Adrenal gland (tissue), 5 donors: ENCODE measurements around the gene CGRRF1.

Source experiments
- CTCF ChIP-seq, 6 experiments: fragments of 450-650 bp in 4 of 6; fragments of 200-600 bp in 2 of 6; sonication (generic) in 1 of 6; IDR thresholded peaks; 1 replicate in 5 of 6; 2 replicates in 1 of 6; pipeline versions ENCODE4 v1.5.1 to v1.8.0; 2016 to 2021; ENCODE audit warnings: antibody characterized with exemption in 6 of 6, mild to moderate bottlenecking in 2 of 6, moderate library complexity in 1 of 6
- POLR2A ChIP-seq, 2 donors: fragments of 450-650 bp; IDR thresholded peaks; one replicate each; pipeline ENCODE4 v1.6.1; 2017; ENCODE audit warnings: antibody characterized with exemption in 2 of 2, mild to moderate bottlenecking in 2 of 2, moderate library complexity in 1 of 2
- donor health status: DM: no; HTN: no; CAD: no.

GRCh38 chr14:54564868-54565784 lies 55.4 kb downstream of the CGRRF1 start:
- TF ChIP-seq CTCF (IDR thresholded peaks at IDR 0.05): peak in 4 of 6 experiments; percentile 6 to 36 (median 34)
- peak; percentile 22 to 29 for TF ChIP-seq POLR2A (IDR thresholded peaks at IDR 0.05)
